Hematopoietic multipotent progenitor cell treated with erythropoietin and hydrocortisone succinate and interleukin-3 and kit ligand, for 15 days (in vitro differentiated cells): ENCODE results near the gene HBZ.
A peak's percentile ranks its signal among the peaks of the same experiment; 100 is the strongest.
"Not testable (repeated sequence)": the region's sequence is repeated elsewhere in the genome, so short reads cannot be mapped to it uniquely, and the experiment has no call there.

Source experiments
- DNase-seq: peaks from one replicate; pipeline ENCODE4 v3.0.0-alpha.2; 2015; ENCODE audit warnings: low spot score

HBZ gene

GRCh38 chr16:138049-138417 lies 14.4 kb upstream of the HBZ start:
- DNase-seq: no peak

- no peak for DNase-seq
Observed at GRCh38 chr16:140175-140857, 12.1 kb upstream of the HBZ start.

- DNase-seq: peak; percentile 57
Observed at GRCh38 chr16:142405-142967, 10.0 kb upstream of the HBZ start.

GRCh38 chr16:143047-143446 lies 9.4 kb upstream of the HBZ start:
- peak; percentile 94 for DNase-seq

GRCh38 chr16:143456-143855 lies 9.0 kb upstream of the HBZ start:
- peak; percentile 52 for DNase-seq

GRCh38 chr16:144797-145252 lies 7.6 kb upstream of the HBZ start:
- no peak for DNase-seq

- no peak for DNase-seq
Observed at GRCh38 chr16:146646-147045, 5.8 kb upstream of the HBZ start.

- peak; percentile 54 for DNase-seq
Observed at GRCh38 chr16:149024-149660, 3.3 kb upstream of the HBZ start.

- not testable (repeated sequence) for DNase-seq
Observed at GRCh38 chr16:153129-153521, 681 bp downstream of the HBZ start.

- DNase-seq: not testable (repeated sequence)
Observed at GRCh38 chr16:153550-154216, 1.2 kb downstream of the HBZ start.

GRCh38 chr16:154217-155030 lies 2.0 kb downstream of the HBZ start:
- DNase-seq: peak; percentile 22

GRCh38 chr16:155031-155398 lies 2.6 kb downstream of the HBZ start:
- no peak for DNase-seq

GRCh38 chr16:159136-159849 lies 6.8 kb downstream of the HBZ start:
- peak; percentile 30 for DNase-seq

GRCh38 chr16:160242-160641 lies 7.8 kb downstream of the HBZ start:
- not testable (repeated sequence) for DNase-seq

- no peak for DNase-seq
Observed at GRCh38 chr16:160691-161190, 8.3 kb downstream of the HBZ start.

- DNase-seq: no peak
Observed at GRCh38 chr16:162271-162991, 10.0 kb downstream of the HBZ start.

- not testable (repeated sequence) for DNase-seq
Observed at GRCh38 chr16:163139-163538, 10.7 kb downstream of the HBZ start.

- DNase-seq: not testable (repeated sequence)
Observed at GRCh38 chr16:163696-164095, 11.3 kb downstream of the HBZ start.

GRCh38 chr16:164134-164823 lies 11.8 kb downstream of the HBZ start:
- DNase-seq: not testable (repeated sequence)
